Lung (tissue), 12 donors: ENCODE data around the gene TMEM151B. TPM values are rescaled to one million over a fixed set of nuclear protein-coding genes. Genes with fewer than 3 reads are reported as not detected.

ENCODE experiments used
- ATAC-seq: fragments of 200-7000 bp; cut with Tn5 transposase; one replicate; pipeline ENCODE4 v1.9.1; 2020; ENCODE audit warnings: moderate number of reproducible peaks; ENCODE audit not compliant: insufficient read depth, low FRiP score
- DNase-seq, 3 donors: peaks; one replicate each; pipeline ENCODE4 v3.0.0-alpha.2; 2013 to 2017
- H3K27ac ChIP-seq, 2 donors: one replicate each; pipeline ENCODE4 v1.5.1; 2013; ENCODE audit warnings: mild to moderate bottlenecking in 2 of 2, moderate library complexity in 2 of 2, control low read depth in 1 of 2, inconsistent platforms in 1 of 2, low read depth in 1 of 2, low read length in 1 of 2
- H3K27me3 ChIP-seq, 3 donors: one replicate each; pipeline ENCODE4 v1.5.1; 2013; ENCODE audit warnings: low read length in 2 of 3; ENCODE audit not compliant: control insufficient read depth in 3 of 3, insufficient read depth in 3 of 3
- H3K36me3 ChIP-seq, 4 donors: one replicate each; pipeline ENCODE4 v1.5.1; 2013; ENCODE audit warnings: low read length in 4 of 4, mild to moderate bottlenecking in 1 of 4, moderate library complexity in 1 of 4; ENCODE audit not compliant: control insufficient read depth in 4 of 4, insufficient read depth in 4 of 4
- H3K4me1 ChIP-seq, 5 donors: one replicate each; pipeline ENCODE4 v1.5.1; 2013; ENCODE audit warnings: low read length in 5 of 5, mild to moderate bottlenecking in 2 of 5, moderate library complexity in 1 of 5; ENCODE audit not compliant: control insufficient read depth in 5 of 5, insufficient read depth in 5 of 5
- H3K4me3 ChIP-seq: one replicate; pipeline ENCODE4 v1.5.1; 2013; ENCODE audit warnings: mild to moderate bottlenecking, control low read depth, moderate library complexity
- H3K9ac ChIP-seq, 2 donors: one replicate each; pipeline ENCODE4 v1.5.1; 2013; ENCODE audit warnings: low read length in 2 of 2, control low read depth in 1 of 2; ENCODE audit not compliant: insufficient read depth in 1 of 2
- H3K9me3 ChIP-seq, 4 donors: one replicate each; pipeline ENCODE4 v1.5.1; 2013; ENCODE audit warnings: low read length in 3 of 4, mild to moderate bottlenecking in 1 of 4, moderate library complexity in 1 of 4; ENCODE audit not compliant: control insufficient read depth in 4 of 4, insufficient read depth in 3 of 4
- CTCF ChIP-seq: IDR thresholded peaks from 2 replicates; pipeline ENCODE4 v1.5.1; 2012; ENCODE audit warnings: mild to moderate bottlenecking; ENCODE audit errors: control extremely low read depth, extremely low read depth
- WGBS, 2 donors: extraction: QIAGEN DNeasy Blood & Tissue Kit; methylation state at CpG; one replicate each; pipeline ENCODE4 v1.1.7; 2013; 5-methylcytosine and 5-hydroxymethylcytosine counted together
- polyA plus RNA-seq, 2 donors: library from polyadenylated mRNA; stranded (reverse); fragments of 200-250 nt; gene quantifications; one replicate each; pipeline ENCODE4 v1.2.1, GENCODE V29; 2013
- total RNA-seq, 2 donors: library from RNA; depleted of rRNA in 1 of 2; stranded (reverse); fragments of >200 nt in 1 of 2; gene quantifications; one replicate each; pipeline ENCODE4 v1.2.1, GENCODE V29; 2014 to 2021
- donor health status: control.
- donor health status: control.
- donor health status: Bipolar disorder and iron deficiency.
- donor health status: healthy.
- donor health status: DM: yes; HTN: yes; CAD: no.

TMEM151B gene
- total and polyA plus RNA-seq, 4 donors, result 0.02 to 0.21 (median 0.08) TPM

DNA sequence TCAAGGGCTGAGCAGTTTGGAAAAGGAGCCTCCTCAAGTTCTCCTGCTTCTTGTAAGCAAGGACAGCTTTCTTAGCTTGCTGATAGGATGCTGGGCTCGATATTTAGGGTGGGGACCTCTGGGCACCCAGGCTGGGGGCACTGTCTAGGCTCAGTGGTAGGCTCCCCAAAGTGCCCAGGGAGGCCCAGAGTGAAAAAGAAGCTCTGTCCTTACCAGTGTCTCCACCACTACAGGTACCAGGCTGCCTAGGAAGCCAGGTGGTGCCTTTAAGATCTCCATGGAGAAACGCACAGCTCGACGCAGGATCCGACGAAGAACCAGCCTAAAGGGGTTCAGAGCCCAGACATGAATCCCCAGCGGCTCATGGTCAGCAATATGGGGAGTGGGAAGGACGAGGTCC is 36.5 kb downstream of the TMEM151B start:
- Histone ChIP-seq H3K9me3 (peaks cover 0 to 2% (median 0%) of the 10 kb centered on the region in 4 donors), H3K27ac (no peak overlapping the region), H3K27me3 (no peaks in the 10 kb centered on the region), H3K36me3 (peaks cover 0 to 77% (median 55%) of the 10 kb centered on the region in 4 donors), H3K4me1 (no peaks in the 10 kb centered on the region), H3K4me3 (no peak overlapping the region), H3K9ac (no peak overlapping the region)
- DNase-seq (no peak), ATAC-seq (no peak)
- TF ChIP-seq CTCF, result no peak
- WGBS, 2 donors, result 94 to 95% methylated on average over 8 of the region's 8 CpGs

DNA sequence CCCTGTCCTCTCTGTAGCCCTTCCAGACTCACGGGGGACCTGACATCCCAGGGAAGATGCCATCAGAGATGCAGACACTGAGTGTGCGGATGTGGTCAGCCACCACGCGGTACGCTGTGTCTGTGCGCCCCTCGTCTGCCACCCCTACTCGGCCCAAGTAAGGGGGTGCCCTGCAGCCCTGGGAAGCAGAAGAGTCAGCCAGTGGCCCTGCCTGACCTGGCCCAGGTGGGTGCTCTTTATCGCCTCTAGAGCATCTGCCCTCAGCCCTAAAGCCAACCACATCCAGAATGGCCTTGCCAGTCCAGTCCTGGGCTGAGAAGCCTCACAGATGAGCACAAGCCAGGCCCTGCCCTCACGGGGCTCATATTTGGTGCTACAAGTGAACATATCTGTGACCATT is 37.0 kb downstream of the TMEM151B start:
- Histone ChIP-seq H3K9me3 (no peaks in the 10 kb centered on the region), H3K4me3 (no peak overlapping the region), H3K27ac (no peak overlapping the region), H3K4me1 (peaks cover 0 to 4% (median 1%) of the 10 kb centered on the region in 5 donors), H3K36me3 (peaks cover 0 to 72% (median 53%) of the 10 kb centered on the region in 4 donors), H3K9ac (no peak overlapping the region), H3K27me3 (no peaks in the 10 kb centered on the region)
- DNase-seq (no peak), ATAC-seq (no peak)
- TF ChIP-seq CTCF, result no peak
- WGBS, 2 donors, result 96% methylated on average over 10 of the region's 10 CpGs

DNA sequence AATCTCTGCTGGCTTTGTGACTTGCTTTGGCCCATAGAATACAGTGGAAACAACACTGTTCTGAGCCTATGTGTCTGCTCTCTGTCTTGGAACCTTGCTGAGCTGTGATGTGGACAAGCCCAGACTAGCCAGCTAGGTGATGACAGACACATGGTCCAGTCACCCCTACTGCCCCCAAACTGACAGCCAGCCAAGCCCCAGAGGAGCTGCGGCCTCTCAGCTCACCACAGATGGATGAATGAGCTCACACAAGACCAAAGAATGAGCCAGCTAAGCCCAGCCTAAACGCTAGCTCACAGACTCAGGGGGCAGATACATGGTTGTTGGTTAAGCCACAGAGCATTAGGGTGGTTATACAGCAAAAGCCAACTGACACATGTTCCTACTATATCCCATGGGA is 38.8 kb downstream of the TMEM151B start:
- H3K4me1 ChIP-seq, result peaks cover 0 to 9% (median 3%) of the 10 kb centered on the region in 5 donors
- DNase-seq (no peak), ATAC-seq (no peak)
- H3K36me3 ChIP-seq, result peaks cover 0 to 53% (median 39%) of the 10 kb centered on the region in 4 donors
- no peaks in the 10 kb centered on the region for H3K9me3 ChIP-seq
- no peak overlapping the region for H3K27ac ChIP-seq
- no peak overlapping the region for H3K9ac ChIP-seq
- no peak for TF ChIP-seq CTCF
- H3K27me3 ChIP-seq, result no peaks in the 10 kb centered on the region
- no peak overlapping the region for H3K4me3 ChIP-seq
- 83 to 93% methylated on average over 2 of the region's 2 CpGs for WGBS, 2 donors

- no peak for TF ChIP-seq CTCF
- ATAC-seq (no peak), DNase-seq (no peak)
- Histone ChIP-seq H3K27me3 (no peaks in the 10 kb centered on the region), H3K9me3 (no peaks in the 10 kb centered on the region), H3K36me3 (peaks cover 0 to 49% (median 36%) of the 10 kb centered on the region in 4 donors), H3K4me1 (peaks cover 0 to 9% (median 3%) of the 10 kb centered on the region in 5 donors), H3K4me3 (no peak overlapping the region), H3K27ac (no peak overlapping the region), H3K9ac (no peak overlapping the region)
These were observed 39.4 kb downstream of the TMEM151B start for GRCh38 chr6:44309631-44310030.
